GM12872 (cell line): ENCODE results near the gene TRIM52.

Experiments
- TF ChIP-seq, protein P1 (sequence below): IDR thresholded peaks from 3 replicates; pipeline ENCODE4 v1.5.1; 2011; ENCODE audit warnings: low read depth, mild to moderate bottlenecking, low read length, moderate library complexity; ENCODE audit not compliant: insufficient read depth

TRIM52 gene

DNA sequence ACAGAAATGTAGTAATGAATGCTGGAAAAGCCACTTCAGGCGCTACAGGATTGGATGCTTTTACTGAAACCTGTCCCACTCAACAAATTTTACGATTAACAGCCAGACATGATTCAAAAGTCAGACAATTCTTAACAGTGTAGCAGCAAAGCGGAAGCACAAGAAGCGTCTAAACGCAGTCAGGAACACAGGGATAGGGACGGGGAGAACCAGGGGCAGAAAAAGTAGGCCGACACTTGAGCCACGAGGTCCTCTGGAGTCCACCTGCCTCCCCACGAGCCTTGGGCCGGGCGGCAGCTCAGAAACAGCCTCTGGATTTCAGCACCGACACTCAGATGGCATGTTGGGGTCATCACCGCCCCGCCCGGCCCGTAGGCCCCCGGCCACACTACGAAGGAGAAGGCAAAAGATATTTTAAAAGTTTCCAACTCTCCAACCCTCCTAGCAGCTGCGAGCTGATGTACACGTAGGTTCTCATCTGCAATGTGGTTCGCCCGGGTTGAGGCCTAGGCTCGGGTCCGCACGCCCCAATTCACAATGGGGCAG, 17.9 kb downstream of the TRIM52 start:
- TF ChIP-seq, protein P1, sequence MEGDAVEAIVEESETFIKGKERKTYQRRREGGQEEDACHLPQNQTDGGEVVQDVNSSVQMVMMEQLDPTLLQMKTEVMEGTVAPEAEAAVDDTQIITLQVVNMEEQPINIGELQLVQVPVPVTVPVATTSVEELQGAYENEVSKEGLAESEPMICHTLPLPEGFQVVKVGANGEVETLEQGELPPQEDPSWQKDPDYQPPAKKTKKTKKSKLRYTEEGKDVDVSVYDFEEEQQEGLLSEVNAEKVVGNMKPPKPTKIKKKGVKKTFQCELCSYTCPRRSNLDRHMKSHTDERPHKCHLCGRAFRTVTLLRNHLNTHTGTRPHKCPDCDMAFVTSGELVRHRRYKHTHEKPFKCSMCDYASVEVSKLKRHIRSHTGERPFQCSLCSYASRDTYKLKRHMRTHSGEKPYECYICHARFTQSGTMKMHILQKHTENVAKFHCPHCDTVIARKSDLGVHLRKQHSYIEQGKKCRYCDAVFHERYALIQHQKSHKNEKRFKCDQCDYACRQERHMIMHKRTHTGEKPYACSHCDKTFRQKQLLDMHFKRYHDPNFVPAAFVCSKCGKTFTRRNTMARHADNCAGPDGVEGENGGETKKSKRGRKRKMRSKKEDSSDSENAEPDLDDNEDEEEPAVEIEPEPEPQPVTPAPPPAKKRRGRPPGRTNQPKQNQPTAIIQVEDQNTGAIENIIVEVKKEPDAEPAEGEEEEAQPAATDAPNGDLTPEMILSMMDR, result no peak

DNA sequence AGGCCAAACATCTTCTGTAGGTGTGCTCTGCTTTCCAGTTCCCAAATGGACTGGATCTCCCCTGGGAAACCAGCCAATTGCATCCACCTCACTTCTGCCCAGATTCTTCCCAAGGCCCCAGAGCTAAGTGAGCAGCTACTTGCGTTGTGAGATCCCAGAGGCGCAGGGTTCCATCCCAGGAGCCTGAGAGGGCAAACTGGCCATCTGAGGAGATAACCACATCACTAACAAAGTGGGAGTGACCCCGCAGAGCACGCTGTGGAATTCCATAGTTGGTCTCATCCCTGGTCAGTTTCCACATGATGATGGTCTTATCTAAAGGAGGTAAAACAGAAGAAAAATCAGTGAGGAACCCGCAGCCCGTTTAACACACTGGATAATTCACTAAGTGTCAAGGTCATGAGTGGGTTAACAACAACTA, 18.9 kb downstream of the TRIM52 start:
- TF ChIP-seq, protein P1, result no peak

DNA sequence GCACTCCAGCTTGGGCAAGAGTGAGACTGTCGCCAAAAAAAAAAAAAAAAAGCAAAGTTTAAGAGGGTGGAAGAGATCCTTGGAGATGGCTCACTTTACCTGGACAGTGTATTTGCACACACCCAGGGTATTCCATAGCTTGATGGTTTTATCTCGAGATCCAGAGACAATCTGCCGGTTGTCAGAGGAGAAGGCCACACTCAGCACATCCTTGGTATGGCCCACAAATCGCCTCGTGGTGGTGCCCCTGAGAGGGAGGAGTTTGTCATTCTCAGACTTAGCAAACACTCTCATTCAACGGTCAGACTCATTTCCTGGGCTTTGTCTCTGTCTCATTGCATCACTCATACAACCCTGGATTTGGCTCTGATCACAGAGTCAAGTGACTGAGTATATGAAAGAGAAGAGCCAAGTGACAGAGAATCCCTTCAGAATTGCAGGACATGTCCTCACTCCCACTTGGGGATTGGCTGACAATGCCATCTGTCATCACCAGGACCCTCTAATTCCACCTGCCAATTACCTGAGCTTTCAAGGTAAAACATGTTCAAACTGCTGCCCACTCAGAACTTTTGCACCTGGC, 19.5 kb downstream of the TRIM52 start:
- TF ChIP-seq, protein P1, result no peak

DNA sequence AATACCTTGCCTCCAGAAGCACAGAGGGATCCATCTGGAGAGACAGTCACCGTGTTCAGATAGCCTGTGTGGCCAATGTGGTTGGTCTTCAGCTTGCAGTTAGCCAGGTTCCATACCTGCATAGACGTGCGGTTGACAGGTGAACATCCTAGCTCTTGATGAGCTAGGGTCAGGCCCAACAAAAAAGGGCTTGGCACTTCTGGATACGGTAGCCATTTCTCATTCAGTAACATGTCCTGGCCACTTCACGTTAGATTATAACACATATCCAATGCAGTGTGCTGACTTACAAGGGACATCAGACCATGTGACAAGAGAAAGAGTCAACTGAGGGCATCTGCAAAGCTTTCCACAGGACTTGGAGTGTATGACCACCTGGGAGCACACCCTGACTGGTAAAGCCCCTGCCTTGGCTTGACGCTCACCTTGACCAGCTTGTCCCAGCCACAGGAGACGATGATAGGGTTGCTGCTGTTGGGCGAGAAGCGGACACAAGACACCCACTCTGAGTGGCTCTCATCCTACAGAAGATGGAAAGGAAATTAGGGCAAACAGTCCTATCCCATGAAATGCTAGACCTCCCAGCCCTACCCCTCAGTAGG, 21.8 kb downstream of the TRIM52 start:
- TF ChIP-seq, protein P1, result no peak

DNA sequence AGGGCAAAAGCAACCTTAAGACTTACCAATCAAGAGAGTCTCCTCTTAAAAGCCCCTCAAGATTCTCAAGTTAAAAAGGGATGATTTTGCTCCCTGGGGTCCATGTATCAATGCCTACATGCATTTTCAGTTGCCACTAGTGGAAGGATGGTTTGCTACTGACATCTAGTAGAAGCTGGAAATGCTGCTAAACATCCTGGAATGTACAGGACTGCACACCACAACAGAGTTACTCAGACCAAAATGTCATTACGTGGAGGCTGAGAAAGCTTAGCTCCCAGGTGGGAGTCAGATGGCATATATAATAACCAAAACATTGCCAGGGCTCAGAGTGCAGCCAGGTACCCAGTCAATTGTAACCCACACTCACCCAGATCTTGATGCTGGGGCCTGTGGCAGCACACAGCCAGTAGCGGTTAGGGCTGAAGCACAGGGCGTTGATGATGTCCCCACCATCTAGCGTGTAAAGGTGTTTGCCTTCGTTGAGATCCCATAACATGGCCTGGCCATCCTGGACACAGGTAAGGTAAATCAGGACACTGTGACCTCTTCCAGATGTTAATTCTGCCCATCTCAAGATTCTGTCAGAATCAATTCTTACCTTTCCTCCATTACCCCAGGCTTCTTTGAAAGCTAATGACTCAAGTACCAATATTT, 23.1 kb downstream of the TRIM52 start:
- TF ChIP-seq, protein P1, result no peak

DNA sequence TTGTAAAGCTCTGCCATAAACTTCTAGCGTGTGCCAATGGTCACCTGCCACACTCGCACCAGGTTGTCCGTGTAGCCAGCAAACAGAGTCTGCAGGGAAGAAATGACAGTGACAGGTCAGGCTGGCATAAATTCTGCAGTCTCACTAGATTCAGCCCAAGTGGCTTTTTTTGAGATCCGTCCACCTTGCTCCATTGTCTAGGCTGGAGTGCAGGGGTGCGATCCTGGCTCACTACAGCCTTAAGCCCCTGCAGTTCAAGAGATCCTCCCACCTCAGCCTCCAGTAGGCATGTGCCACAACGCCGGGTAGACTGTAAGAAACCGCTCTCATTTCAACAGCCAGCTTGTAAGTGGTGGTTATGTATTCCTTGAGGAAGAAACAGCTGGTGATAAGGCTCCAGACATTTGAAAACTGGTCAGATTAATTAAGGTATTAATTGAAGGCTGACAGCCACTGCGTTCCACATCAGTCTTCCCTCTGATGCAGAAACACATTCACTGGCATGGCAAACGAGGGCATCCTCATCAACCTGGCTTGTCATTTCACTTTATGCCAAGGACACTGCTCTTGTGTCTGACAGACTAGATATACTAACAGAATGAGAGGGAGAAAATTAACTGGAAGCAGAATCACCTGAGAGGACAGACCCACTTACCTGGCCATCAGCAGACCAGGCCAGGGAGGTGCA, 23.8 kb downstream of the TRIM52 start:
- TF ChIP-seq, protein P1, result no peak

DNA sequence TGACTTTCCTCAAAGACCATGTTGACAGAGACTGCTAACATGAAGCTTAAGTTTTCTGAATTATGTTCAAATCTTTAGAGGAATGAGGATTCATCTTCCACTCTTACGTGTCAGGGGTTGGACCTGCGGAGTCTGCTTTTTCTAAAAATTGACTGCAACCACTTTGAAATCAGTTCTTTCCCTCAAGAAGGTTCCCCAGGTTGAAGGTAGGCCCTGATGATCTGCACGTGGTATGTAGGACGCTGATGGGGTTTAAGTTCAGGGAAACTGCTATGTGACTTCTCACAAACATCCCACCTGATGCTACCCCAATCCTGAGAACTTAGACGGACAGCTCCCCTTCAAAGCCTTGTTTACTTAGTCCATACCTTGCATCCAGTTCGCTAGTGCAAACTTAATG, 24.5 kb downstream of the TRIM52 start:
- TF ChIP-seq, protein P1, result no peak
